GM18867 (cell line): ENCODE results near the gene NKD2.

Source experiments
- ATAC-seq: cut with Tn5 transposase; IDR thresholded peaks from one replicate; pipeline ENCODE4 v1.9.1; 2021; ENCODE audit warnings: mild to moderate bottlenecking, moderate library complexity; ENCODE audit not compliant: unreplicated experiment

The NKD2 gene

GRCh38 chr5:1028481-1029281, 20.1 kb downstream of the NKD2 start:
- no peak for ATAC-seq

DNA sequence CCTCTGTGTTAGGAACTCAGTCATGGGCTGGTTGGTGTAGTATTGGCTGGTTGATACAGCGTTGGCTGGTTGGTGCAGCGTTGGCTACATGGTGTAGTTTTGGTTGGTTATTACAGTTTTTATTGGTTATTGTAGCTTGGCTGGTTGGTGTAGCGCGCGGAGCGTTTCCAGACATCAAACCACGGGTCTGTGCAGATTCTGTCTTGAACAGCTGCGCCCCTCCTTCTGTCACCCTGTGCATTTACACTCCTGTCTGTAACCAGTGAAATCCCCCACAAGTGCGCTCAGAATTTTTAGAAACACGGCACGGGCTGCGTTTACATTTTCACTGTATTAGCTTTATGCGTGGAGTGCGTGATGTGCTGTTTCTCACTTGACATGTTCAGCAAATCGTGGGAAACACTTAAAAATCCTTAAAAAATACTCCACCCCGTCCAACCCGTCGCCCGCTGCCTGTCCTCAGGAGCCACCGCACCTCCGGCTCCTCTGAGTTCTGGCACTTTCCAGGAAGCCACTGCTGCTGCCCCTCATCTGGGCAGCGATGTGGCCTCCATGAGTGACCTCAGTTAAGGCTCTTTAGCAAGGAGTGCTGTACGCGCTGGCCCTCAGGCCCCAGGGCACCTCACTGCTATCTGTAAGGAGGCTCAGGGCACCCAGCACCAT, 20.8 kb downstream of the NKD2 start:
- ATAC-seq: no peak

DNA sequence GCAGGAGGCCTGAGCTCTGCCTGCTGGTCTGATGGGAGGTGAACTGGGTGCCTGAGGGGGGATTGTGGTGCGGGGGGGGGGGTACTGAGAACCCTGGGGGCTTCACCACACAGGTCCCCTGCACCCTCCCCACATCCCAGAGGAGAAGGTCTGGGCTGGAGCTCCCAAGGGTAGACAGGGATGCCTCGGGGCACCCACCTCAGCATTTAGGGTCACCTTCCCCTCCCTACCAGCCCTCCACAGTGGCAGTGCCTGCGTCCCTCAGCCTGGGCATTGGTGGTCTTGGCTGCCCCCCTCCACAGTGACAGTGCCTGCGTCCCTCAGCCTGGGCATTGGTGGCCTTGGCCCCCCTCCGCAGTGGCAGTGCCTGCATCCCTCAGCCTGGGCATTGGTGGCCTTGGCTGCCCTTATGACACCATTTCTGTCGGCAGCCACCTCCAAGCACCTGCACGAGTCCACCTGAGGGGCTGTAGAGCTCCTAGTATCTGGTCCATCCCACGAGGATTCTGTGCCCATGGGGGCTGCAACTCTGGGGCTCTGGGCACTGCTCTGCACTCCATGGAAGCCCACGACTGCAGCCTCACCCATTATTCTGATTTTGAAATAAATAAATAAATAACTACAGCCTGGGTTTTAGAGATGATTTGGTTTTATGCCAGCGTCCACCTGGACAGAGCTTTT, 21.5 kb downstream of the NKD2 start:
- no peak for ATAC-seq

GRCh38 chr5:1030801-1031271, 22.2 kb downstream of the NKD2 start:
- no peak for ATAC-seq

- no peak for ATAC-seq
Measured at GRCh38 chr5:1031306-1031959, 22.8 kb downstream of the NKD2 start.

DNA sequence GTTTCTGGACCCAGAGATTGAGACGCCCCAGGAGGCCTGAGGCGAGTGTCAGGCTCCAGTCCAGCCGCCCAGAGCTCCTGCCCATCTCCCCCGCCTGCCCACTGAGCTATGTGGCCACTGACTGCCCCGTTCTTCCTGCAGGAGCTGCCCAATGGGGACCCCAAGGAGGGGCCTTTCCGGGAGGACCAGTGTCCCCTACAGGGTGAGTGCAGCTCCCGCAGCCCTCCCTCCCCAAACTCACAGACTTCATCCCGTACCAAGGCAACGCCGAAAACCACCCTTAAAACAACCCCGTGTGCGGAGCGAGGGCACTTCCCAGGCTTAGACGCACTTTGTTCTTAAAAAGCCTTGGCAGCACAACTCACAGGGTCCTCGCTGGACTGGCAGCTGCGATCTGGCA, 23.4 kb downstream of the NKD2 start:
- no peak for ATAC-seq

DNA sequence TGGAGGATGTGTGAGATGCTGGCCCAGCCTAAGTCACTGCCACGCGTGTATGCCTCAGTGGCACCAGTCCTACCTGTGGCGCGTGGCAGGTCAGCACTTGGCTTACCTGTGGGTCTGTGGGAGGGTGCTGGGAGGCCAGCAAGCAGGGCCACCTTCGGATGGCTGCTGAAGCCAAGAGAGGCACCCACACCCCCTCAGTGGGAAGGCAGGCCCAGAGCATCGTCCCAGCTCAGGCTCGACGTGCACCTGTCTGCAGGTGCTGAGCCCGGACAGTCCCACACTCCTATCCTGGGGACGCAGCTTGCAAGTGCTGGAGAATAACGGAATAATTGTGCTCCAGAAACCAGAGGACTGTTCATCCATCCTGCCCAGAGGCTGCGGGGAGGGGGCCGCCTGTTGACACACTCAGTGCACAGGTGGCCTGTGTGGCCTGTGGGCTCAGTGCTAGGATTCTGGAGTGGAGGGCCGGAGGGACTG, 24.0 kb downstream of the NKD2 start:
- ATAC-seq: no peak

- ATAC-seq: no peak
Measured at GRCh38 chr5:1033178-1033577, 24.6 kb downstream of the NKD2 start.

GRCh38 chr5:1033606-1034420, 25.2 kb downstream of the NKD2 start:
- ATAC-seq: no peak

GRCh38 chr5:1034421-1034905, 25.9 kb downstream of the NKD2 start:
- no peak for ATAC-seq

DNA sequence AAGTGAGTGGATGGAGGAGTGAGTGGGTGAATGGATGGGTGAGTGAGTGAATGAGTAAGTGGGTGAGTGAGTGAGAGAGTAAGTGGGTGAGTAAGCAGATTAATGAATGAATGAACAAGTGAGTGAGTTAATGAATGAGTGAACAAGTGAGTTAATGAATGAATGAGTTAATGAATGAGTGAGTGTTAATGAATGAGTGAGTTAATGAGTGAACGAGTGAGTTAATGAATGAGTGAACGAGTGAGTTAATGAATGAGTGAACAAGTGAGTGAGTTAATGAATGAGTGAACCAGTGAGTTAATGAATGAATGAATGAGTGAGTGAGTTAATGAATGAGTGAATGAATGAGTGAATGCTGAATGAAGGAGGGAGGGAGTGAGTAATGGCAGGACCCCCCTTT, 26.4 kb downstream of the NKD2 start:
- no peak for ATAC-seq

DNA sequence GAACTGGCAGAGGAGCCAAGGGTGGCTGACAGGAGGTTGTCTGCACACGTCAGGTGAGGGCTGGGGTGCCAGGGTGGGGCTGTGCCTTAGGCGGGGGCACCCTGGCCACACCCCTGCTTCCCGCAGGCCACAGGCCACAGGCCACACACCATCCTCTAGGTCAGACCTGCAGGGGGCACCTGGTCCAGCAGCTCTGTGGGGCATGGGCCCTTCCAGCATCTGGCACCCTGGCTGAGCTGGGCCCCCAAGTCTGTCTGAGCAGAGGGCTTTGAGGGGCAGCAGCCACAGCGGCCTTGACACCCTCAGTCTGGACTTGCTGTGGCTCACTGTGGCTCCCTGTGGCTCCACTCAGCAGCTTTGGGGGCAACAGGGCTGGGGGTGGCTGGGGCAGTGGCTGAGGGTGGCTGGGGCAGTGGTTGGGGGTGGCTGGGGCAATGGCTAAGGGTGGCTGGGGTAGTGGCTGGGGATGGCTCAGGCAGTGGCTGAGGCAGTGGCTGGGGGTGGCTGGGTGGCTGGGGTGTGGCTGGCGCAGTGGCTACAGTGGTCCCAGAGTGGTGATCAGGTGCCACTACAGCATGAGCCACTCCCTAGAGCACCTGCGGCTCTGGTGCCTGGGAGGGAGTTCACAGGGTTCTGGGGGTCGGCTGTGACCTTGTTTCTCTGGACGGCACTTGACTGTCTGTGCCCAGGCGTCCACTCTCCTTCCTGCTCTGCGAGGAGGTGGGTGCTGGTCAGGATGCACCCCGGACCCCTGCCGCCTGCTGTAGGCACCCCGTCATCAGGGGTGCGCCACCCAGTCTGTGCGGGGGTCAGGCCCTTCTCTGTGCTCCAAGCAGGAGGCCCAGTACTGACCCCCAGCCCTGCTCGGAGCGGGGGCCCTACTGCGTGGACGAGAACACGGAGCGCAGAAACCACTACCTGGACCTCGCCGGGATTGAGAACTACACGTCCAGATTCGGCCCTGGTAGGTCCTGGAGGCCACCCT, 27.1 kb downstream of the NKD2 start:
- ATAC-seq: no peak

- no peak for ATAC-seq
Measured at GRCh38 chr5:1036504-1037122, 28.0 kb downstream of the NKD2 start.

- no peak for ATAC-seq
Measured at GRCh38 chr5:1037123-1037670, 28.6 kb downstream of the NKD2 start.

DNA sequence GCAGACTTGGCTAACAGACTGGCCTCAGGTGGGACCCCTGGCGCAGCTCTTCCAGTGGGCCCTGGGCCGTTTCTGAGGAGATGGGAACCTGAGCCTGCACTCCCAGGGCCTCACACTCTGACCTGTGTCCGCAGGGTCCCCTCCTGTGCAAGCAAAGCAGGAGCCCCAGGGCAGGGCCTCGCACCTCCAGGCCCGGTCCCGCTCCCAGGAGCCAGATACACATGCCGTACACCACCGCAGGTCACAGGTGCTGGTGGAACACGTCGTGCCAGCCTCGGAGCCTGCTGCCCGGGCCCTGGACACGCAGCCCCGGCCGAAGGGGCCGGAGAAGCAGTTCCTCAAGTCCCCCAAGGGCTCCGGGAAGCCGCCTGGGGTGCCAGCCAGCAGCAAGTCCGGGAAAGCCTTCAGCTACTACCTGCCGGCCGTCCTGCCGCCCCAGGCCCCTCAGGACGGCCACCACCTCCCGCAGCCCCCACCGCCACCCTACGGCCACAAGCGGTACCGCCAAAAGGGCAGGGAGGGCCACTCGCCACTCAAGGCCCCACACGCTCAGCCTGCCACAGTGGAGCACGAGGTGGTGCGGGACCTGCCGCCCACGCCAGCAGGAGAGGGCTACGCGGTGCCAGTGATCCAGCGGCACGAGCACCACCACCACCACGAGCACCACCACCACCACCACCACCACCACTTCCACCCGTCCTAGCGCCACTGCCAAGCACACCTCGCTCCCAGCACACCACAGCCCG, 29.2 kb downstream of the NKD2 start:
- no peak for ATAC-seq

- no peak for ATAC-seq
Measured at GRCh38 chr5:1038417-1039209, 30.0 kb downstream of the NKD2 start.

GRCh38 chr5:1039210-1039548, 30.6 kb downstream of the NKD2 start:
- ATAC-seq: no peak
